SK-N-SH treated with all-trans-retinoic acid at 6 μM for 48 hours (cell line): ENCODE results near the gene CLCF1.

Experiments used
- ISL1 ChIP-seq: fragments of 250-450 bp; sonication (Bioruptor Pico); IDR thresholded peaks from 2 replicates; pipeline ENCODE4 v2.1.2; 2022; ENCODE audit warnings: mild to moderate bottlenecking, moderate library complexity
- PATZ1 ChIP-seq: fragments of 250-450 bp; sonication (Bioruptor Pico); IDR thresholded peaks from 2 replicates; pipeline ENCODE4 v1.8.0; 2020; ENCODE audit warnings: mild to moderate bottlenecking, moderate library complexity, borderline replicate concordance

GRCh38 chr11:67337257-67337656 lies 36.1 kb downstream of the CLCF1 start:
- TF ChIP-seq ISL1 (CRISPR knock-in tag) (no peak), PATZ1 (CRISPR knock-in tag) (no peak)
